Activated T-cell treated with anti-CD3 and anti-CD28 coated beads, Interleukin-2, amount 50 U/mL, for 1 hour (primary cell): ENCODE results near the gene RBM12.
"Not testable (repeated sequence)": the region's sequence is repeated elsewhere in the genome, so short reads cannot be mapped to it uniquely, and the experiment has no call there.

Experiments
- DNase-seq: peaks from one replicate; pipeline ENCODE4 v3.0.0-alpha.2; 2020

RBM12 gene, protein sequence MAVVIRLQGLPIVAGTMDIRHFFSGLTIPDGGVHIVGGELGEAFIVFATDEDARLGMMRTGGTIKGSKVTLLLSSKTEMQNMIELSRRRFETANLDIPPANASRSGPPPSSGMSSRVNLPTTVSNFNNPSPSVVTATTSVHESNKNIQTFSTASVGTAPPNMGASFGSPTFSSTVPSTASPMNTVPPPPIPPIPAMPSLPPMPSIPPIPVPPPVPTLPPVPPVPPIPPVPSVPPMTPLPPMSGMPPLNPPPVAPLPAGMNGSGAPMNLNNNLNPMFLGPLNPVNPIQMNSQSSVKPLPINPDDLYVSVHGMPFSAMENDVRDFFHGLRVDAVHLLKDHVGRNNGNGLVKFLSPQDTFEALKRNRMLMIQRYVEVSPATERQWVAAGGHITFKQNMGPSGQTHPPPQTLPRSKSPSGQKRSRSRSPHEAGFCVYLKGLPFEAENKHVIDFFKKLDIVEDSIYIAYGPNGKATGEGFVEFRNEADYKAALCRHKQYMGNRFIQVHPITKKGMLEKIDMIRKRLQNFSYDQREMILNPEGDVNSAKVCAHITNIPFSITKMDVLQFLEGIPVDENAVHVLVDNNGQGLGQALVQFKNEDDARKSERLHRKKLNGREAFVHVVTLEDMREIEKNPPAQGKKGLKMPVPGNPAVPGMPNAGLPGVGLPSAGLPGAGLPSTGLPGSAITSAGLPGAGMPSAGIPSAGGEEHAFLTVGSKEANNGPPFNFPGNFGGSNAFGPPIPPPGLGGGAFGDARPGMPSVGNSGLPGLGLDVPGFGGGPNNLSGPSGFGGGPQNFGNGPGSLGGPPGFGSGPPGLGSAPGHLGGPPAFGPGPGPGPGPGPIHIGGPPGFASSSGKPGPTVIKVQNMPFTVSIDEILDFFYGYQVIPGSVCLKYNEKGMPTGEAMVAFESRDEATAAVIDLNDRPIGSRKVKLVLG

DNA sequence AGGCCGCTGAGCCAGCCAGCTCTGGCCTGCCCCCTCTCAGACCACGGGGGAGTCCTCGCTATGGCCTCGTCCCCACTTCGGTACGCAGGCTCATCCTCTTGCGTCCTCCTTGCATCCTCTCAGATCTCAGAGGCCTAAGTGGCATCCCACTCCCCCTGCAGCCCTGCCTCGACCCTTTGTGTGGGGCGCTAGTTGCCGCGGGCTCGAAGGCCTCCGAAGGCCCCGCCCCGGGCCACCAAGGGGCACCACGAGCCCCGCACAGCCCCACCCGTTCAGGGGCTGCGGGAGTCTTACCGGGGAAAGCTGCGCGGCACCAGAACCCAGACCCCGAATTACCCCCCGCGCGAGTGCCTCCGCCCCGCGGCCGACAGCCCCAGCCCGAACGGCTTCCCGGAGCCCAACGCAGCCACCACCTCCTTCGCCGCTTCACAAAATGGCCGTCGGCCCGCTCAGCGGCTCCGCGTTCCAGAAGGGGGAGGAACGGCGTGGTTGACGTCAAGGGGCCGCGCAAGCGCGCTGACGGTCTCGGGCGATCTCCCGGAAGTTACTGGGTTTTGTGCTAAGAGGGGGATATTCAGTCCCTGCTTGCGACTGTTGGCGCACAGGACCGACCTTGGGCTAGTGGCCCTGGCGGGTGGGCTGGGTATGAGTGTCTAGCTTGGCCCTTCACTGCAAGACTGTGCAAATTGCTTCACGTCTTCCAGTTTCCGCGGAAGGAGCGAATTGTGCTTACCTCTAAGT lies at the start of gene RBM12, which contains the start of gene CPNE1:
Gene RBM12 (minus strand): TSS at position 435 of the 741 bp plus-strand sequence. CDS start 9,578 bp downstream, outside the sequence.
Gene CPNE1 (minus strand): TSS at position 435 of the 741 bp plus-strand sequence. CDS start 31,977 bp downstream, outside the sequence.
- DNase-seq = peak; percentile 94

DNA sequence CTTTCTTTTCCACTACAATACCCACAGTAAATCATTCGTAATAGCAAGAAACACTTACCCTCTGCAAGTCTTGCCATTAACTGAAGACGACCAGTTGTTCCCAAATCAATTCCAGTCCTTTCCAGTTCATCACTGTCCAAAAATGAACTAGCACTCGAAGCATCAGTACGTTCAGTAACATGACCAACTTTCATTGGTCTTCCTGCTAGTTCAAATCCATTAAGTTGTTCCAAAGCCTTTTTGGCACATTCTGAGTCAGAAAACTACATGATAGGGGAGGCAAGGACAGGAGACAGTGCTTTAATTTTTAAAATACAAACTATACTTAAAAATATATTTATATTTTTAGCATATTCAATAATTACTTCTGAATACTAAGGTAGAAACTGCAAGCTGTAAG lies 49.4 kb upstream of the RBM12 start:
- DNase-seq = no peak

DNA sequence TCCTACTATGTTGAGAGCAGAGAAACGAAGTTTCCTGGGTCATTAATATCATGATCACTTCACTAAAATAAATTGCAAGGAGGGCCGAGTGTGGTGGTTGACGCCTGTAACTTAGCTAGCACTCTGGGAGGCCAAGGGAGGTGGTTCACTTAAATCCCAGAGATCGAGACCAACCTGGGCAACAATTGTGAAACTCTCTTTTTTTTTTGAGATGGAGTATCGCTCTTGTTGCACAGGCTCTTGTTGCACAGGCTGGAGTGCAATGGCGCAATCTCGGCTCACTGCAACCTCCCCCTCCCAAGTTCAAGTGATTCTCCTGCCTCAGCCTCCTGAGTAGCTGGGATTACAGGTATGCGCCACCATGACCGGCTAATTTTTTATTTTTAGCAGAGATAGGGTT lies 48.4 kb upstream of the RBM12 start:
- not testable (repeated sequence) for DNase-seq

DNA sequence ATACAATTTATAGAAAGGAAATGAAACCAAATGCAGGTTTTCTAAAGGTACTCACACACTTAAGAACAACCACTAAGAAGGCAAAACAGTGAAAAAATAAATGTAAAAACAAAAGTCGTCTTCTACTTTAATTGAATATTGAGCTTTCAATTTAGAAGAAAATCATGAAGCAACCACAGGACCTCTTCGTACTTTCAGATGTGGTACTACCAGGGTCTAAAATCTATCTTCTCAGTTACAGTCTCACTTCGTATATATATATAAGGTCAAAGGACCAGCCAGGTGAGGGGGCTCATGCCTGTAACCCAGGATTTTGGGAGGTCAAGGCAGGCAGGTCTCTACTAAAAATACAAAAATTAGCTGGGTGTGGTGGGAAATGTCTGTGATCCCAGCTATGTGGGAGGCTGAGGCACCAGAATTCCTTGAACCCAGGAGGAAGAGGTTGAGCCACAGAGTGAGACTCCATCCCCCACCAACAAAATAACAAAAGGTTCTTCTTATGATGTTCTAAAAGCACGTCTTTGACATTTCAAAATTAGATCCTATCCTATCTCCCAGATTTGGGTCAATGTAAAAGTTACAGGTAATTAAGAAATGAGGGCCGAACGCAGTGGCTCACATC lies 47.0 kb upstream of the RBM12 start:
- DNase-seq = no peak

DNA sequence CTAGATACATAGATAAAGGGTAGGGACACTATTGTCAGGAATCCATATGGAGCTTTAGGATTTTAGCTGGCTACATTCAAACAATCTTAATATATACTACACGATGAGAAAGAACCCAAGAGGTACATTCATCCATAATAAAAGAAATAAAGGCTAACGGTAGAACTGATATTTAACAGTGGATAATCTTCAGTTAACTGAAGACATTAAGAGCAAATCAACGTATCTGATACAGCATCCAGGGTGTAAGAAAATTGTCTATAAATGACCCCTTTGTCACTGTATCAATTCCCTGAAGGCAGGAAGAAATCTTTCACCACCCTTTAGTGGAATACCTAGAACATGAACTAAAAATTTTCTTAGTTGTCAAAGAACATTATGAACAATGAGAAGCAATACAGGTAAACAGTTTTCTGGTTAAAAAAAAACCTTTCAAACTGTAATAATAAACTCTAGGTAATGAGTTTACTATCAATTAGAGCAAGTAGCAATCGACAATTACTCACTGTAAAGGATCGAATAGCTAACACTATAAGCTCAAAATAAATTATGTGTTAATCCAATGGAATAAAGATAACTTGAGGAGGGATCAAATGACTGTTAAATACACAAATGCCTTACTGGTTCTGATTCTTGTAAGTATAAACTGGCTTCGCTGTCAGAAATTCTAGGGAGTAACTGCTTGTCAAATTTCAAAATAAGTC lies 46.3 kb upstream of the RBM12 start:
- DNase-seq = no peak

DNA sequence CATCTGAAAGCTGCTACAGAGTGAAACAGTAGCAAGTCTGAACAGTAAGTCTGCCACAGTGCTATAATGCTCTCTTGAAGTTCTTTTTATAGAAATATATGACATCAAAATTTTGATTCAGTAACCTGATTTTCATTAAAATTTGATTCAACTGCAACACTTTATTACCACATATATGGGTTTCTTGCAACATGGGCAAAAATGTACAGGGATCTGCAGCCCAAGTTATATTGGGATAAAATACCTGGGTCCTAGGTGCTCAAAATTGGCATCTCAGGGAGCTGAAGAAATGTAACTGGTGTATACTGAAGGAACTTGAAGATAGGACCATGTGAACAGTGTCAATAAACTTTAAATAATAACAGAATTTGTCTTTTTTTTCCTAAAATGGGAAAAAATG lies 45.3 kb upstream of the RBM12 start:
- no peak for DNase-seq

DNA sequence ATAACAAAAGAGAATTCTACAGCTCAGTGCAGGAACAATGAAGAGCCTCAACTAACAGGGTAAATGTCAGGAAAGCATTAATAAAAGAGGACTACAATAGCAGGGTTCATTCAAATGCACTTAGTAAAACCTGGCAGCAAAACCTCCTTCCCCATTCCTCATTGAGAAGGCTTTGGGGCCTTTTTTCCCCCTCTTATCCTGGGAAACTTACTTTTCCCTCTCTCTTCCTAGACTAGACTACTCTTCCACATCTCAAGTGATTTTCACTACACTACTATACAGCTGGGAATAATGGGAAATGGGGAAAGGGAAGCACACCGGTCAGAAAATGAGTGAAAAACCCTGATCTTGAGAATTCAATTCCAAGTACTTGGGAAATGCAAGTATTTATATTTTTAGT lies 44.6 kb upstream of the RBM12 start:
- no peak for DNase-seq

DNA sequence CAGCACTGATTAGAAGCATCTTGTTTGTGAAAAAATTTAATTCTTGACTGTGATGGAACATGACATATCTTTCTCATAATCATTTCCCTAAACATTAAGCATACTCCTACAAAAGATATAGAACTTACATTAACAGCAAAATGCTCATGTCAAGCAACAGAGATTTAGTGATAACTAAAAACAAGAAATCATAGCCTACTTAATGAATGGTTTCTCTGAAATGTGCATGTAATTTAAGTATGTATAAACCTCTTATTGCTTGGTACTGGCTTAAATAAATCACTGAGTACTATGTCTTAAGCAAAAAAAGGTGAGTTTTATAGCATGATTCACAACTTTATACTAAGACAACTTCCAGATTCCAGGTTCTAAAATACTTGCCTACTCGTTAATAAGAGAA lies 43.8 kb upstream of the RBM12 start:
- DNase-seq = no peak

DNA sequence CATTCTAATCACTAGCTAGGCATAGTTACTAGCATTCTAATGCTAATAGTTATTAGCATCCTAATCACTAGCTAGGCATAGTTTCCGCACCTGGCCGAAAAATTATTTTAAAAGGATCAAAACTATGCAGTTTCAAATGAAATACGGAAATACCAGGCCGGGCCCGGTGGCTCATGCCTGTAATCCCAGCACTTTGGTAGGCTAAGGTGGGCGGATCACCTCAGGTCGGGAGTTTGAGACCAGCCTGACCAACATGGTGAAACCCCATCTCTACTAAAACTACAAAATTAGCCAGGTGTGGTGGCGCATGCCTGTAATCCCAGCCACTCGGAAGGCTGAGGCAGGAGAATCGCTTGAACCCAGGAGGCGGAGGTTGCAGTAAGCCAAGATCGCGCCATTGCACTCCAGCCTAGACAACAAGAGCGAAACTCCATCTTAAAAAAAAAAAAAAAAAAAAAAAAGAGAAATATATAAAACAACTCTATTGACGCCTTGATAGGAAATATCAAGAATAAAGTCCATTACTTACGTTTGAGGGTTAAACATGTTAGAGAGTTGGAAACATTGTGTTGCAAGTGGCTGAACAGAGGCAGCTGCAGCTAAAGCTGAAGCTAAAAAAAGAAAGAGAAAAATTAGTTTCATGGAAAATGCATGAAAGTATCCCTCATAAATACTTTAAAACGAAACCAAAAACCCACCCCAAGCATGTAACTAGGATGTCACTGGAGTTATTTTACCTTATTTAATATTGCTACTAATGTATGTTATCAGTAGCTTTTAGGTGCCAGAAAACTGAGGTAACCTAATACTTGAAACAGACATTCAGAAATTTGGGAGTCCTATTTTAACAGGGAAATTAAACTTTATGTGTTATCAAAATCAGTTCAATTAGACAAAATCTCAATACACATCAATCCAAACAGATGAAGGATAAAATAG lies 42.2 kb upstream of the RBM12 start:
- not testable (repeated sequence) for DNase-seq

DNA sequence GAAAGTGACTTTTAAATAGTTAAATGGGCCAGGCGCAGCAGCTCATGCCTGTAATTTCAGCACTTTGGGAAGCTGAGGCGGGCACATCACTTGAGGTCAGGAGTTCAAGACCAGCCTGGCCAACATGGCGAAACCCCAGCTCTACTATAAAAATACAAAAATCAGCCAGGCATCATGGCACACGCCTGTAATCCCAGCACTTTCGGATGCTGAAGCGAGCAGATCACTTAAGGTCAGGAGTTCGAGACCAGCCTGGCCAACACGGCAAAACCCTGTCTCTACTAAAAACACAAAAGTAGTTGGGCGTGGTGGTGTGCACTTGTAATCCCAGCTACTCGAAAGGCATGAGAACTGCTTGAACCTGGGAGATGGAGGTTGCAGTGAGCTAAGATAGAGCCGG lies 41.2 kb upstream of the RBM12 start:
- not testable (repeated sequence) for DNase-seq

DNA sequence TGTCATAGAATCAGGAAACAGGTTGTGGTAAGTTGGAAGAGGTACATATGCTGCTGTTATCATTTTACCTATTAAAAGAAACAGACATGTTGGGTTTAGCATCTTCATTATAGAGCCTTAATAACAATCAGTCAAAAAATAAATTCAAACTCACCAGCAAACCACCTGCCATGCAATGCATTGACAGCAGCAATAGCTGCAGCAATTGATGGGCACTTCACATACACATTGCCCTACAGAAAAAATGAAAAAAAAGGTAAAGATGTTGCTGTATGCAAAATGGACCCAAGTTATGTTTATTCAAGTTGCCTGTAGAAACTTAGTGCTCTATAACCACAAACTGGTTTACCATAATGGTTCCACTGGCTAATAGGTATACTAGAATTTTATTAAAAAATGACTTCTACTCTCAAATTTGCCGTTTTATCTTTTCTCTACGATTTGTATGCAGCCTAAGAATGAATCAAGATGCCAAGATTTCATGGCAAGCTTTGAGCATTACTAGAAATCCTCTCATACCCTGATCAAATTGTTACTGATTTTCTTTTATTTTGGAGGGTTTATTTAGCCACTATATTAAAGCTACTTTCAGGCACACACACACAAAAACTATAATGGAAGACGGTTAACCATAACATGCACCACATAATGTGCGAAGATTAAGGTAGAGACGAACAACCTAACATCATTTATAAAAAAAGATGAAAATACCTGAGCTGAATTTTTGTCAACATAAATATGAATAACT lies 40.0 kb upstream of the RBM12 start:
- no peak for DNase-seq

DNA sequence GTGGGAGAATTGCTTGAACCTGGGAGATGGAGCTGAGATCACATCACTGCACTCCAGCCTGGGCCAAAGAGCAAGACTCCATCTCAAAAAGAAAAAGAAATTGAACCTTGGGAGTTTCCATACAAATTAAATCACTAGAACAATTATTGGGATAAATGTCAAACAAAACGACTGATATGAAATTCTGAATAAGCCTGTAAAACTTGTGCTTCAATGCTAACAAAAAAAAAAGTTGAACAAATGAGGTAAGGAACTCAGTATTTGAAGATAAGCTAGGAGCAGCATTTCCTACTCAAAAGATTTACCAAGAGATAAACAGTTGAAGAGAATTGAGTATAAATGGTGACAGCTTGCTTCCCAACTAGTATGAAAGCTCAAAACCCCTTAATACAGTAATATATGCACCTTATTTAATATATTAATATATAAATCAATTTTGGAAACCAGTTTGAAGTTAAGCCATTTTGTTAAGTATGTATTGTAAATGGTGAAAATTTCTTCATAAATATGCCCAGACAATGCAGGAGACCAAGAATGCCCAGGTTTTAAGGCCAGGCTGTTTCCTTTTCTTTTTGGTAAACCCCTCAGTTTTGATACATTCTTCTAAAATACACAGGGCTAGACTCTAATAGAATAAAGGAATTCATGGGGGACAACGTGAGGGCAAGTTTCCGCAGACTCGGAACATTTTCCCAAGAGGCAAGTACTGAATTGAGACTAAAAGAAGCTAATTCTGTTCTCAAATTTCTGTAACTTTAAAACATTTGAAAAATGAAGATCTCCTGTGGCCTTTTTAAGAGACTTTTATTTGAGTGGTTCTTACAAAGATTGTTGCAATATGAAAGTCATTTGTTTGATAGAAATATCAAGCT lies 38.4 kb upstream of the RBM12 start:
- no peak for DNase-seq

DNA sequence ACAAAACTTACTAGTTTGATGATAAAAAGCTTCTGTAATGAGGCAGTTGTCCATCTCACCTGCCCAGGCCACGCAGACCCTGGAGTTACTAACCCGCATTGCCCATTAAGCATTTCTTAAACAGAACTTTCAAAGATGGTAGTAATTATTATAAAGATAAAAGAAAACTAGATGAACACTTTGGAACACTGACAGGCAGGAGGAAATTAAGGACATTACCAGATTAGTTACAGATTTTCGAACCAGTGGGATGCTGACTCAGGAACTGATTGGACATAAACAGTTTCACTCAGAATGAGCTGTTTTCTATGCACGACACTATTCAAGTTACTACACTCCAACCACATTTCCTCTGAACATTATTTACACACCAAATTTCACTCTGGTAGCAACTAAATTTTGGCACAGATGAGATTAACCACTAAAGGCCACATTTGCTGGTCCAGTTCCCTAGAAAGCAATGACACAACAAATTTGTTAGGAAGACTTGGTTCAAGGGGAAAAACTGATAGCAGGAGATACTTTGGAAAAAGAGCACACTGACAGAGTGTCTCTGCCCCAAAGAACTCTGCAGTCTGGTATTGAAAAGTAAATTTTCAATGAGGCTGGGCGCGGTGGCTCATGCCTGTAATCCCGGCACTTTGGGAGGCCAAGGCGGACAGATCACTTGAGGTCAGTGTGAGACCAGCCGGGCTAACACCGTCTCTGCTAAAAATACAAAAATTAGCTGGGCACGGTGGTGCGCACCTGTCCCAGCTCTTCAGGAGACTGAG lies 37.5 kb upstream of the RBM12 start:
- no peak for DNase-seq

DNA sequence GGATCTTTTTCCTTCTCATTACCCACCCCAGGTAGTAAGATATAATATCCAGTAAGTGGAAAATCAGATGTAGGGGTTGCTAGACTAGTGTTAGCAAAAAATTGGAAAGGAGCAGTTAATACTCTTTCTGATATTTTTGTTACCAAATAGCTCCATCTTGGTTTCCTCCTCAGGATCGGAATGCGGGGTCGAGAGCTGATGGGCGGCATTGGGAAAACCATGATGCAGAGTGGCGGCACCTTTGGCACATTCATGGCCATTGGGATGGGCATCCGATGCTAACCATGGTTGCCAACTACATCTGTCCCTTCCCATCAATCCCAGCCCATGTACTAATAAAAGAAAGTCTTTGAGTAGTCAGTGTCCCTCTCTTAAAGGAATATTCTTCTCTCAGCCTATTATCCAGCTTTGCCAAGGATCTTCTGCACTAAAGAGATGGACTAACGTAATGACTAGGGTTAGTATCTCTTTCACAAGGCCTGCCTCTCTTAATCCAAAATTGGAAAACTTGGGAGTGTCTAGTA lies 36.0 kb upstream of the RBM12 start:
- no peak for DNase-seq

DNA sequence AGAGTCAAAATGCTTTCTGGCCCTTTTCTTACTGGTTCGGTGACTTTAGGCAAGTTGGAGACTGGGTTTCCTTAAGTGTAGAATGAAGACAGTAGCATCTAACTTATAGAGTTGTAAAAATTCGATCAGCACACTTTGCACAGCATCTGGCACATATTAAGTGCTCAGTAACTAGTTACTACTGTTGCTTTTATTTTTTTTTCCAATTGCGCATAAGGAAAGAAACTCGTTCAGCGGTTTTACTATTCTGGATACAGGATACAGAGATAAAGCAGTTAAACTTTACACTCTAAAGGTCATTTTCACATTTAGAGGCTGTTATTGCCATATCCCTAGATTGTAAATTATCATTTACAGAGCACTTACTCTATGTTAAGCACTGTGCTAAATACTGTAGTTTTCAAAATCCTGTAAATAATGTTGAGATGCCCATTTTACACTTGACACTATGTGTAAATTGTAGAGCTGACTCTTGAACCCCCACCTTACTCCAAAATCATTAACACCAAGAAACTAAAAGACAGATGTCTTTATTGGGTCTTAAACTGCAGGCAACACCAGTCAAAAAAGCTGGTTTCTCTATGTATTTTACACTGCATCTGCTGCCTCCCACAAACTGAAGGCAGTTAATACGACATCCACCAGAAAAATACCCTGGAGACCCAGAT lies 35.4 kb upstream of the RBM12 start:
- DNase-seq = no peak

DNA sequence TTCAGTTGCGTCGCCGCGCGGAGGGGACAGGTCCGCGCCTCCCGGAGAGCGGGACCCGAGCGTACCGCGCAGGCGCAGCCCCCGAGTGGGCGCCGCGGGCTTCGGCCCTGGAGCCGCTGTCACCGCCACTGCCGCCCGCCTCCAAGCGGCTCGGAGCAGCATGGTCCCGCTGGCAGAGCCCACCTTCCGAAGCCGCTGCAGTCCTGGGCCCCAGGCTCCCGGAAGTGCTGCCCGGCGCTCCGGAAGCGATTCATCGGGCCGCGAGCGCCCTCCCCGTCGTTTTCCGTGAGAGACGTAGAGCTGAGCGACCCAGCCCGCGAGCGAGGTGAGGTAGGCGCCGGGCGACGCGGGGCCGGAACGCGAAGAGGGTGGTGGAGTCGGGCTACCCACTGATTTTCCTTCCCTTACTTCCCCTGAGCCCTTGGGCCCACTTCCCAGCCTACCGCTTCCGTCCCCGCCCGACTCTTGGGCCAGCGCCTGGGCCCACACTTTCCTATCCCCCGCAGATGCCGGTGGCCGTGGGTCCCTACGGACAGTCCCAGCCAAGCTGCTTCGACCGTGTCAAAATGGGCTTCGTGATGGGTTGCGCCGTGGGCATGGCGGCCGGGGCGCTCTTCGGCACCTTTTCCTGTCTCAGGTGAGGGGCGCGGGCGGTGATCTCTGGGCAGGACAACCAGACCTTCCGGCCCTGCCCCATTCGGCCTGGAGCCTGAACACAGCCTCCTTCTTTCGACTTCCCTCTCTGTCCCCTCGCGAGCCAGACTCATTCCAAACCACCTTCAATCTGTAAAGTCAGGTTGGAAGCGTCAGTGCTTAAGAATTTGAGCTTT lies 34.6 kb upstream of the RBM12 start, which contains the start of the genes NFS1 and ROMO1:
Gene NFS1 (minus strand): TSS at position 226 of the 830 bp plus-strand sequence. CDS start 64 bp downstream, at position 162.
Gene ROMO1 (plus strand): TSS at position 279 of the 830 bp plus-strand sequence. CDS start 228 bp downstream, at position 507.
- peak; percentile 87 for DNase-seq
